Loucy (cell line): ENCODE results near the gene RELL1.

Source experiments
- H2AFZ ChIP-seq: fragments of 200-600 bp; sonication (generic); 2 replicates; pipeline ENCODE4 v1.6.0; 2016; ENCODE audit warnings: antibody characterized with exemption, mild to moderate bottlenecking, low read length, moderate library complexity
- H3F3A ChIP-seq: fragments of 200-600 bp; 2 replicates; pipeline ENCODE4 v1.6.0; 2016; ENCODE audit warnings: antibody characterized with exemption, low read depth, mild to moderate bottlenecking
- H3K27me3 ChIP-seq: fragments of 200-600 bp; sonication (generic); 2 replicates; pipeline ENCODE4 v1.6.1; 2014; ENCODE audit warnings: low read length, mild to moderate bottlenecking; ENCODE audit not compliant: insufficient read depth, poor library complexity, severe bottlenecking
- H3K36me3 ChIP-seq: fragments of 200-600 bp; sonication (generic); 2 replicates; pipeline ENCODE4 v1.6.1; 2016; ENCODE audit warnings: low read length; ENCODE audit not compliant: insufficient read depth
- H3K4me1 ChIP-seq: fragments of 200-600 bp; sonication (generic); 2 replicates; pipeline ENCODE4 v1.5.1; 2014; ENCODE audit warnings: low read length, mild to moderate bottlenecking; ENCODE audit not compliant: insufficient read depth, poor library complexity, severe bottlenecking
- H3K4me2 ChIP-seq: fragments of 200-600 bp; sonication (generic); 2 replicates; pipeline ENCODE4 v1.6.0; 2014; ENCODE audit warnings: antibody characterized with exemption, low read length, low read depth, mild to moderate bottlenecking; ENCODE audit not compliant: poor library complexity, severe bottlenecking
- H3K4me3 ChIP-seq: fragments of 200-600 bp; sonication (generic); 2 replicates; pipeline ENCODE4 v1.5.1; 2014; ENCODE audit warnings: low read length, mild to moderate bottlenecking, mixed read lengths; ENCODE audit not compliant: poor library complexity, severe bottlenecking
- H3K79me2 ChIP-seq: fragments of 200-600 bp; sonication (generic); 2 replicates; pipeline ENCODE4 v1.6.1; 2014; ENCODE audit warnings: low read length; ENCODE audit not compliant: insufficient read depth
- H3K9ac ChIP-seq: fragments of 200-600 bp; sonication (generic); 2 replicates; pipeline ENCODE4 v1.6.0; 2014; ENCODE audit warnings: mild to moderate bottlenecking, low read depth, low read length, moderate library complexity; ENCODE audit not compliant: poor library complexity, severe bottlenecking
- H3K9me2 ChIP-seq: fragments of 200-600 bp; sonication (generic); replicated peaks from 2 replicates; pipeline ENCODE4 v1.6.1; 2016; ENCODE audit warnings: low read depth, low read length, mixed read lengths
- H3K9me3 ChIP-seq: fragments of 200-600 bp; sonication (generic); 2 replicates; pipeline ENCODE4 v1.6.1; 2014; ENCODE audit warnings: mild to moderate bottlenecking, antibody characterized with exemption, low read length, low read depth; ENCODE audit not compliant: insufficient read depth
- H4K20me1 ChIP-seq: fragments of 200-600 bp; sonication (generic); 2 replicates; pipeline ENCODE4 v1.6.0; 2014; ENCODE audit warnings: antibody characterized with exemption, low read length, mild to moderate bottlenecking; ENCODE audit not compliant: insufficient read depth, poor library complexity, severe bottlenecking
- EZH2phosphoT487 ChIP-seq: fragments of 200-600 bp; IDR thresholded peaks from 2 replicates; pipeline ENCODE4 v1.6.1; 2018; ENCODE audit warnings: antibody characterized with exemption, mild to moderate bottlenecking, moderate library complexity, borderline replicate concordance
- TF ChIP-seq, protein P1 (sequence below): fragments of 200-600 bp; sonication (generic); conservative IDR thresholded peaks from 2 replicates; pipeline ENCODE4 v1.5.1; 2014; ENCODE audit warnings: mild to moderate bottlenecking, antibody characterized with exemption, low read length

The RELL1 gene

DNA sequence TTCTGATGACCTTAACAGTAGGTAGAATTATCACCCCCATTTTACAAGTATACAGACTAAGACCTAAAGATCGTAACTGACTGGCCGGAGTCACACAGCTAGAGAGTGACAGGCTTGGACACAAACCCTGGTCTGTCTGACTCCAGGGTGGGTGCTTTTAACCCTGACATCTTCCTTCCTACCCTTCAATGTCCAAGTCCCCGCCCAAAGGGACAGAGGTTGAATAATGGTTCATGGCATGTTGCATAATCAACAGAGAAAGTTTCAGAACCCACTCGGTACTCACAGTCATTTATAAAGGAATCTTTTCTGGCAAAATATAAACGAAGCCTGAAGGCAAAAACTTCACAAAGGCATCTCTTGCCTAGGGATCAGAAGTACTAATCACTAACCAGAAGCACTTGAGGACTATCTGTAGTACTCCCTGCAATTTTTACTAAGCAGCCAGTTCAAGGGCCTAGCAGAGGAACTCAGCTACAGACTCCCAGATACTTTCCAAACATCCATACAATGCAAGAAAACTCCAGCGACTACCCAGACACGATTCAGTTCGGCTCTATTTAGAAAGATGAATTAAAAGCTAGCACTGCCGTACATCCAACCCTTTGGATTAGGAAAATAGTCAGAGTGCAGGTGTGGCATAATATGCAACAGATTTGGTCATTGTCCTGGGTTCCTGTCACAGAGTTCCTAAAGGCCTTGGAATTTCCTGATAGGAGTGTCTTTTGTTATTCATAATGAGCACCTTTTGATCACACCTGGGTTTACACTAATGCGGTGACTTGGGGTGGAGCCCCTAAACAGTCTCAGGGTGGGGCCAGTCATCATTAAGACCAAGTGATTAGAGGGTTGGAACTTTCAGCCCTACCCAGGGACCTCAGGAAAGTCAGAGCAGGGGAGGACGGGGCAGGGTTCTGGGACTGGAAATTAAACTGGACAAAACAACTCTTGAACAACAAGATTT, 44.0 kb downstream of the RELL1 start:
- Histone ChIP-seq H3K4me2 (no peak overlapping the region), H3K79me2 (no peaks in the 10 kb centered on the region), H3K9me3 (no peaks in the 10 kb centered on the region)

DNA sequence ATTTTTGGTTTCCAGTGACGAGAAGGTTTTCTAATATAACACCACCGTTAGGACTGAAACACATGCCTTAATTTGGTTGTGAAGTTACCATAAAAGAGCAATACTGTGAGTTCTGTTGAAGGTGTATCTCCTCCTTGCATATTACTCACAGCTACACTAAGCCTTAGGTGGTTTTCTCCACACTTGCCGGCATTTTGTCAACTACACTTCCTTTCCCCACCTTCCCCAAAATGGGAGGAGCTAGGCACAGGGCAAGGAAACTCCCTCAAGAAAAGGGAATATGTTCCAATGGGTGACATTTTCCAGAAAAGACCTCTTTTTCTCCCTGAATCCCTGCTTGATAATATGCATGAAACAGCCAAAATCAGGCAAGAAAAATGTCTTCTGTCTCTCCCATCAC, 44.8 kb downstream of the RELL1 start:
- Histone ChIP-seq H3F3A (no peaks in the 10 kb centered on the region), H2AFZ (no peak overlapping the region), H3K27me3 (no peaks in the 10 kb centered on the region), H3K4me1 (no peaks in the 10 kb centered on the region), H3K9me3 (no peaks in the 10 kb centered on the region), H3K4me2 (no peak overlapping the region), H3K9ac (no peak overlapping the region), H3K9me2 (no peaks in the 10 kb centered on the region), H4K20me1 (no peaks in the 10 kb centered on the region), H3K79me2 (no peaks in the 10 kb centered on the region), H3K4me3 (no peak overlapping the region), H3K36me3 (peaks cover 17% of the 10 kb centered on the region; the same call in 1 of the 2 replicates)
- TF ChIP-seq EZH2phosphoT487, result no peak
- TF ChIP-seq, protein P1, sequence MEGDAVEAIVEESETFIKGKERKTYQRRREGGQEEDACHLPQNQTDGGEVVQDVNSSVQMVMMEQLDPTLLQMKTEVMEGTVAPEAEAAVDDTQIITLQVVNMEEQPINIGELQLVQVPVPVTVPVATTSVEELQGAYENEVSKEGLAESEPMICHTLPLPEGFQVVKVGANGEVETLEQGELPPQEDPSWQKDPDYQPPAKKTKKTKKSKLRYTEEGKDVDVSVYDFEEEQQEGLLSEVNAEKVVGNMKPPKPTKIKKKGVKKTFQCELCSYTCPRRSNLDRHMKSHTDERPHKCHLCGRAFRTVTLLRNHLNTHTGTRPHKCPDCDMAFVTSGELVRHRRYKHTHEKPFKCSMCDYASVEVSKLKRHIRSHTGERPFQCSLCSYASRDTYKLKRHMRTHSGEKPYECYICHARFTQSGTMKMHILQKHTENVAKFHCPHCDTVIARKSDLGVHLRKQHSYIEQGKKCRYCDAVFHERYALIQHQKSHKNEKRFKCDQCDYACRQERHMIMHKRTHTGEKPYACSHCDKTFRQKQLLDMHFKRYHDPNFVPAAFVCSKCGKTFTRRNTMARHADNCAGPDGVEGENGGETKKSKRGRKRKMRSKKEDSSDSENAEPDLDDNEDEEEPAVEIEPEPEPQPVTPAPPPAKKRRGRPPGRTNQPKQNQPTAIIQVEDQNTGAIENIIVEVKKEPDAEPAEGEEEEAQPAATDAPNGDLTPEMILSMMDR, result no peak

More for the DNA sequence above, 44.0 kb downstream of the RELL1 start:
- Histone ChIP-seq H3K4me1 (no peaks in the 10 kb centered on the region), H3K27me3 (no peaks in the 10 kb centered on the region), H3K9me2 (no peaks in the 10 kb centered on the region), H3K36me3 (peaks cover 23% of the 10 kb centered on the region; the same call in 1 of the 2 replicates), H3K9ac (no peak overlapping the region), H4K20me1 (no peaks in the 10 kb centered on the region), H3F3A (no peaks in the 10 kb centered on the region), H3K4me3 (no peak overlapping the region), H2AFZ (no peak overlapping the region)
- no peak for TF ChIP-seq EZH2phosphoT487
- TF ChIP-seq, protein P1, result no peak

DNA sequence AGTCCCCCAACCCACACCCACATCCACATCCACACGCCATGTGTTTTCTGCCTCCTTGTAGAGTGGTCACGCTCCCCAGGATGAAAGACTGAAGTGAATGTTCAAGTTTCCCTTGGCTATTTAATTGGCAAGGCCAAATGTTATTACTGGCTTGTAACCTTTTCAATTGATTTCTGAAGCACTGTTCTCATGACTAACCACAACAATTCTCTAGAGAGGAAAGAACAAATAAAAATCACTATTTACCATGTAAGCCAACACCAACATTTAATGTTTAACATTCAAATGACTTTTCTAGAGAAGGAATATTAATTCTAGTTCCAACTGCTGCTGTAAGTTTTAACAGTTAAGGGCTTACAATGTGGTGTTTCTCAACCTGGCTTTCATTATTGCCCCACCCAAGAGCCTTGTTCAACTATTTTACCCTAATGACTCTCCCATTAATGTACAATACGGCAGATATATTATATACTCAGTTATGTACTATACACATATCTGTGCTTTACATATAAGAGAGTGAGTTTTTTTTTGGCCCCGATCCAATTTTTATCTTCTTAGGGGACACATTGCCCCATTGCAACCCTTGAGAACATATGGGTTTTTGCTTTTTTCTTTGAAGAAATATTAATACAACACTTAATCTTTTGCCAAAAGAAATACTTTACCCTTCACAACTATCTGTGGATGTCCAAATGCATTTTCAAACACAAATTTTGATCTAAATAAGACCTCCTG, 46.5 kb downstream of the RELL1 start:
- TF ChIP-seq, protein P1, result no peak
- no peak for TF ChIP-seq EZH2phosphoT487
- H3F3A ChIP-seq, result no peaks in the 10 kb centered on the region
- no peaks in the 10 kb centered on the region for H4K20me1 ChIP-seq
- no peaks in the 10 kb centered on the region for H3K27me3 ChIP-seq
- no peak overlapping the region for H3K9ac ChIP-seq
- H3K4me1 ChIP-seq, result no peaks in the 10 kb centered on the region
- H2AFZ ChIP-seq, result no peak overlapping the region
- H3K36me3 ChIP-seq, result peaks cover 6% of the 10 kb centered on the region; the same call in 1 of the 2 replicates
- no peaks in the 10 kb centered on the region for H3K9me2 ChIP-seq
- H3K4me3 ChIP-seq, result no peak overlapping the region
- H3K79me2 ChIP-seq, result no peaks in the 10 kb centered on the region
- no peaks in the 10 kb centered on the region for H3K9me3 ChIP-seq
- H3K4me2 ChIP-seq, result no peak overlapping the region
